Mesodermal cell (in vitro differentiated cells): ENCODE data around the gene PAX8.

ENCODE experiments used
- H3K27ac ChIP-seq: 2 replicates; pipeline ENCODE4 v1.7.0; 2013; ENCODE audit warnings: mild to moderate bottlenecking, low read depth, low read length, moderate library complexity; ENCODE audit not compliant: severe bottlenecking
- H3K36me3 ChIP-seq: 2 replicates; pipeline ENCODE4 v1.7.1; 2013; ENCODE audit warnings: mild to moderate bottlenecking, low read length, moderate library complexity; ENCODE audit not compliant: control insufficient read depth, insufficient read depth
- H3K4me1 ChIP-seq: one replicate; pipeline ENCODE4 v1.7.1; 2013; ENCODE audit warnings: mild to moderate bottlenecking, low read length; ENCODE audit not compliant: insufficient read depth, control insufficient read depth, poor library complexity, severe bottlenecking
- H3K4me3 ChIP-seq: 2 replicates; pipeline ENCODE4 v1.7.0; 2013; ENCODE audit warnings: low read length, control low read depth, mild to moderate bottlenecking; ENCODE audit not compliant: insufficient read depth, poor library complexity, severe bottlenecking; ENCODE audit errors: extremely low read depth
- H3K9me3 ChIP-seq: 2 replicates; pipeline ENCODE4 v1.7.1; 2013; ENCODE audit warnings: mild to moderate bottlenecking, low read length, moderate library complexity; ENCODE audit not compliant: control insufficient read depth
- WGBS, 2 experiments: methylation state at CpG; one replicate each; pipeline ENCODE4 v1.1.5; 2013; ENCODE audit warnings: missing lambda C conversion rate in 2 of 2; ENCODE audit not compliant: insufficient coverage in 2 of 2; 5-methylcytosine and 5-hydroxymethylcytosine counted together

Gene PAX8

DNA sequence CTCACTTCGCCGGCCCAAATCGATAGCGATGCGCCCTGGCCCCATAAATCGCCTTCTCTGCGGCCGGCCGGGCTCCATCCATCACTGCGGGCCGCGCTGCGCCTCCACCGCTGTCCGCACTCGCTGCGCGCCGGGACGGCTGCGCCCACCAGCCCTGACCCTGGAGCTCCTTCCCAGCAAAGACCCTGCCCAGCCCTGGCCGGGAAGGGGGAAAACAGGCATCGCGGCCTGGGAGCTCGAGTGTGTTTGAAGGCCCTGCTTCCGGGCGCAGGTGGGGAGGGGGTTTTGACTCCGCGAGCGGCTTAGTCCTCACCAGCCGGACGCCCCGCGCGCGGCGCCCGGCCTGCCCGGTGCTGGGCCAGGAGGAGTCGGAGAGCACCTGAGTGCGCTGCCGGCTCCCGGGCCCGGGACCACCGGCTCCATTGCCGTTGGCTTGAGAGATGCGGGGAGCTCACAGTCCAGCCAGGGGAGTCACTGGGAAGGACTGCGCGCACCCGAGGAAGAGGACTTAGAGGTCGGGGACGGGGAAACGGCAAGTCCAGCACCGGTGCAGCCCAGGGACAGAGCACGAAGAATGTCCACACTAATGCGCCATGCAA is 1.1 kb downstream of the PAX8 start:
- Histone ChIP-seq H3K4me3 (peak overlapping the region; percentile 11), H3K9me3 (no peaks in the 10 kb centered on the region), H3K36me3 (no peaks in the 10 kb centered on the region), H3K27ac (no peak overlapping the region), H3K4me1 (peaks cover 8% of the 10 kb centered on the region)
- 1% methylated on average over 38 to 39 of the region's 56 CpGs for WGBS, 2 experiments

DNA sequence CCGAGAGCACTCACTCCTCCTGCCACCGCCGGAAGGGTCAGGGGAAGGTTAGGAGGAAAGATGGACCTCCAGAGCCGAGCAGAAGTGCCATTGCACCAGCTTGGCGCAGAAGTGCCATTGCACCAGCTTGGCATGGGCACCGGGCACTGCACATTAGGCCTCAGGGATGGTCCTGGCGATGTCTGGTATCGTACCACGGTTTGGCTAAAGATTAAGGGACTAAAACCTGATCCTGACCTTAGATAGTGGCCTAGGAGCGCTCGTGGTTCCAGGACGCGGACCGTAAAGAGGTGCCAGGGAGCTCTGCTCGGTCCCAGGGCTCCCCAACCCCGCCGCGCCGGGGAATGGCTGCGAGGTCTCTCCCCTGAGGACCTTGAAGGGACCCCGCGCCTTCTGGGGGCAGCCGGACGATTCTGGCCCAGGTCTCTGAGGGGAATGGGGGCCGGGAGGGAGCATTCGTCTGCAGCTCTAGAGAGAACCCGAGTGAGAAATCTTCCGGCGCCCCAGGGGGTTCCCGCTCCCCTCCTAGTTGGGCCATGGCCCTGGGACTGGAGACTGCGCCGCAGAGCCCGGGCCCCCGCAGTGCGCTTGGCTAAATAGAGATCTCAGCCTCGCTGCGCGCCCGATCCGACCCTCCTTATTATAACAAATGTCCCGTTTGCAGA is 1.8 kb downstream of the PAX8 start:
- peak overlapping the region; percentile 11 for H3K4me3 ChIP-seq
- WGBS, 2 experiments, result 0 to 3% methylated on average over 26 to 37 of the region's 41 CpGs
- H3K36me3 ChIP-seq, result no peaks in the 10 kb centered on the region
- H3K9me3 ChIP-seq, result no peaks in the 10 kb centered on the region
- H3K27ac ChIP-seq, result no peak overlapping the region
- H3K4me1 ChIP-seq, result peaks cover 8% of the 10 kb centered on the region

DNA sequence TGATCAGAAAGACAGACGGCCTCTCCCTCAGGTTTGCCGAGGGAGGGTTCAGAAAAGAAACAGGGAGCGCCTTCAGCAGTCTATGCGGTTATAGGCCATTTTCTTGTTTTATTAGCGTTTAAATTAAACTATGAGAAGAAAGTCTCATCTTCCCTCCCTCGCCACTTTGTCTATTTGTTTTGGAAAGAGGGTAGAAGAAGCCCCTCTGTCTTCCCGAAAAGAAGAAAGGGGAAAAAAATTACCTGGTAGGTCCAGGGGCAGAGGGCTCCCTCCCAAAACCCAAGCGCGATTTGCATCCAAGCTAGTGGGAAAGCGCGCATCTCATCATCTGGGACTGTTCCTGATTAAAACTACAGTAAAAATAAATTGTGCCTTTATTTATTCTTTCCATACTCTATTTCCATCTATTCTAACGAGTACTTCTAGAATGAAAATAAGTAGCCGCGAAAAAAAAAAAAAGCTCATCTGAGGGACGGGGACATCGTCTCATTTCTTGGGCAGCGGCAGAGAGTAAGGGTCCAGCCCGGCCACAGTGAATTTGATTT is 2.4 kb downstream of the PAX8 start:
- Histone ChIP-seq H3K27ac (no peak overlapping the region), H3K36me3 (no peaks in the 10 kb centered on the region), H3K9me3 (no peaks in the 10 kb centered on the region), H3K4me1 (peaks cover 8% of the 10 kb centered on the region), H3K4me3 (no peak overlapping the region)
- WGBS, 2 experiments, result 0 to 2% methylated on average over 7 to 9 of the region's 18 CpGs

DNA sequence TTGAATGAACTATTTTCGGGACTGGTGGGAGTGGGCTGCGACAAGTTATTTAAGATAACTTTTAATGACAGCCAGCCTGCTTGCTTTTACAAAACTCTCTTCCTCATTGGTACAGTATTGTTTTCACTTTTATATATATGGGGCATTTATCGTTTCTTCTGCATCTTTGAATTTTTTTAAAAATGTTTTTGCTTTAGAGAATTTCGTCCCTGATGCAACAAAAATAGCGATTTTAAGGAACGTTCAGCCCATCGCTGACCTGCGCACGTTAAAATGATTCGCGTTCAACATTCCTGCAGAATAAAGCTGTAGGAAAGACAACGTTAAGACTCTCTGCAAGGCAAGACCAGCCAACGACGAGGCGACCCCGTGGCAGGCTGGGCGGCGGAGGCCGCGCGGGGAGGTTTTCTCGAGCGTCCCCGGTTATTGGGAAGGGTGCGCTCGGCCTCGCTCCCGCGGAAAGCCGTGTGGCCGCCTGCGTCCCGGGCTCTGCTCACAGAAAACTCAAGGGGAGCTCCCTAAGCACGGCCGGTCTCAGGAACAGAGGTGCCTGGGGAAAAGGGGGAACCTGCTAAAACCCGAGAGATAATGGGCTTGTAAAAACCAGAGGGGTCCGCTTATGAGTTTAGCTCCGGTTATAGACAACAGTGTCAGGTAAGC is 3.0 kb downstream of the PAX8 start:
- Histone ChIP-seq H3K4me1 (peaks cover 8% of the 10 kb centered on the region), H3K4me3 (no peak overlapping the region), H3K27ac (no peak overlapping the region), H3K9me3 (no peaks in the 10 kb centered on the region), H3K36me3 (no peaks in the 10 kb centered on the region)
- WGBS, 2 experiments, result 3% methylated on average over 35 of the region's 38 CpGs

DNA sequence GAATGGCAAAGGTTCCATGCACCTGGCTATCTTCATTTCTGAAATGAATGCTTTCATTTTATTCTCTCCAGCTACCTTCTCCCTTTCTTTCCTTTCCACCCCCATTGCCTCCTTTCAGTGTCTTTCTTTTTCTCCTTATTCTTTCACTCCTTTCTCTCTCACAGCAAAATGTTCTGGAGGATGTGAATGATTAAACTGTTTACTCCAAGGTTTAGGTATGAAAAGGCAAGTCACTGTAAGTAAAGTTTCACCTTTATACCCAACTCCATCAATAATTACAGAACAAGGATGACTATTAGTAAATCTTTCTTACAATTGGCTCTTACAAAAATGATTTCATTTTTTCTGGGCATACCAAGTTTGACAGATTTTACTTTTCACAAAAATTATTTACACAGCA is 4.3 kb downstream of the PAX8 start:
- no peak overlapping the region for H3K27ac ChIP-seq
- no peaks in the 10 kb centered on the region for H3K36me3 ChIP-seq
- peaks cover 8% of the 10 kb centered on the region for H3K4me1 ChIP-seq
- H3K4me3 ChIP-seq, result no peak overlapping the region
- H3K9me3 ChIP-seq, result no peaks in the 10 kb centered on the region

DNA sequence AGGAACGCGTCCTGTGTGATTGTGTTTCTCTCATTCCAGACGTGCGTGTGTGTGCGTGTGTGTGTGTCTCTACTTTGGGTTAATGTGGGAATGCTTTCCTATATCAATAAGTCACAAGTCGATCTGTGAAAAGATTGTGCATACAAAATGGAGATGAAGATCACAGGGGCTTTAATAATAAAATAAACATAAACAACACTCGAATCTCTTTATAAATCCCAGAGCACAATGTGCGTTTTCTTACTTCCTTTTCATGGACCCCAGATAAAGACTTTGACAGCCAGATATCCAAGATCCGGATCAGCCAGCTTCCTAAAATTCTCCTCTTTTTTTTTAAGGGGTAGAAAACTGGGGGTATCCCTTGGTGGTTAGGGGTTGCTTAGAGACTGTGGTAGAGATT is 4.7 kb downstream of the PAX8 start:
- Histone ChIP-seq H3K27ac (no peak overlapping the region), H3K4me3 (no peak overlapping the region), H3K4me1 (peaks cover 8% of the 10 kb centered on the region), H3K36me3 (no peaks in the 10 kb centered on the region), H3K9me3 (no peaks in the 10 kb centered on the region)
- WGBS, 2 experiments, result 64 to 75% methylated on average over 5 to 6 of the region's 9 CpGs

DNA sequence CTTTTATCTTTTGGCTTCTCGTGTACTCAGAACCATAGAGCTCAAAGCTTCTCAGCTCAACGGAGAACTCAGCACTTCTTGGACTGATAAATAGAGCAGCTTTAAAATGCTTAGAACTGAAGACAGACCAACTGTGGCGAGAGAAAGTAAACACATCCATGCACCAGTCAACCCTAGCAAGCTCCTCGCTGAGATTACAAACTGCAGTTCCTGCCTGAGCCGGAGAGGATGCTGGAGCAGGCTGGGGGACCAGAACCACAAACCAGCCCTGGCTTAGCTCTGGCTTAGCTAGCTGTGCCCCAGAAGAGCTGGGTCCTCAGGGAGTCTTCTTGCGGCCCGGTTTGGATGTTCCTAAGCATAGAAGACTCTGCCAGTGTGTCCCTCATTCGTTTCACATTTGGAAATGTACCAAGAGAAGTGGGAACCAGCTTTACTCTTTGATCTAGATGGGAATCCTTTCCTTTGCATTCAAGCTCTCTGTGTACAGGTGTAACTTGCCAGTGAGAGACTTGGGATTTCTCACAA is 5.6 kb downstream of the PAX8 start:
- WGBS, 2 experiments, result 4 to 12% methylated on average over 6 to 8 of the region's 8 CpGs
- Histone ChIP-seq H3K36me3 (no peaks in the 10 kb centered on the region), H3K4me3 (no peak overlapping the region), H3K4me1 (peaks cover 8% of the 10 kb centered on the region), H3K9me3 (no peaks in the 10 kb centered on the region), H3K27ac (no peak overlapping the region)

DNA sequence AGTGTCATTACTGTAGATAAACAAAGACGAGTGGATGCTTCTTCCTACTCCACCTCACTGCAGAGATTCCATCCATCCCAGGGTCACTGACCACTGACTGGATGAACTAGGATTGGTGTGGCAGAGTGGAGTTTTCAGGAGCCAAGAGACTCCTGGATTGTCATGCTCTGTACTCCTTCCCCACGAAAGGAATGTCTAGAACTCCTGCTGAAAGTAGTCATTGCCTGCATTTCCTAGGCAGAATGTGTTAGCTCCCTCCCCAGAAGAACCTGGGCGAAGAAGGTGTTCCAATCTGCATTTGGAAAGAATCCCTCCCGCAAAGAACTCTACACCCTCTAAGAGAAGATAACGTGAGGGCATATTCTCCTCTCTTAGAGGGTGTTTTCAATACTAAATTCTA is 6.2 kb downstream of the PAX8 start:
- Histone ChIP-seq H3K9me3 (no peaks in the 10 kb centered on the region), H3K27ac (no peak overlapping the region), H3K4me3 (no peak overlapping the region), H3K4me1 (peaks cover 7% of the 10 kb centered on the region), H3K36me3 (no peaks in the 10 kb centered on the region)
- WGBS, 2 experiments, result 0% methylated on average over 1 of the region's 5 CpGs; no CpG with 5 or more reads in 1 of the 2 experiments

DNA sequence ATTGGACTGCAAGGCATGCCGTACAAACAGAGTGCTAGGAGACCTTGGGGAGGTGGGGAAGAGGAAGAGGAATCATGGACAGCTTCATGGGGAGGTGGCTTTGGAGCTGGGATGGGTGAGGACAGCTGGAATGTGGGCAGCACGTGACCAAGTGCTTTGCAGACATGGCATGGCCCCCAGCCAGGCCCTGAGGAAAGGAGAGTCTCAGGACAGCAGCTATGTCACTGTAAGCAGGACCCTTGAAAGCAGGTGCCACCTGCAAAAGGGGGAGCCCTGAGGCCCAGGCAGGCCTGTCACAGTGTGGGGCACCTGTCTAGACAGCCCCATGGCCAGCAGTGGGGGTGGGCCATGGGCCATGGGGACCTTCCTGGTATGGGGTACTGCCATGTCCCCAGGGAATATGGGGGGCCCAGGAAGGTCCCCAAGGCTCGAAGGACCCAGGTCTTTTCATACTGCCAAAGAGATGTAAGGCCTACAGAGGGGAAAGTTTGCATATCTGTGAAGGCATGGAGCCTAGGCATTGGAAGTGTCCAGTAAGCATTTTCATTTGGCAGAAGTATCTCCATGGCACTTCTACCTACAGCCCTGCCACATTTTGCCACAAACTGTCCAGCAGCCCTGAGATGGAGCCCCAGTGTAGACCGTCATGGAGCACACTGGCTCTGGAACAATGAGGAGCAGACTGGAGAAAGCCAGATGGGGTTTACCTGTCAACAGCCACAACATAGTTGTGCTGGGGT is 9.9 kb downstream of the PAX8 start:
- no peaks in the 10 kb centered on the region for H3K9me3 ChIP-seq
- WGBS, 2 experiments, result 78 to 82% methylated on average over 4 of the region's 4 CpGs

DNA sequence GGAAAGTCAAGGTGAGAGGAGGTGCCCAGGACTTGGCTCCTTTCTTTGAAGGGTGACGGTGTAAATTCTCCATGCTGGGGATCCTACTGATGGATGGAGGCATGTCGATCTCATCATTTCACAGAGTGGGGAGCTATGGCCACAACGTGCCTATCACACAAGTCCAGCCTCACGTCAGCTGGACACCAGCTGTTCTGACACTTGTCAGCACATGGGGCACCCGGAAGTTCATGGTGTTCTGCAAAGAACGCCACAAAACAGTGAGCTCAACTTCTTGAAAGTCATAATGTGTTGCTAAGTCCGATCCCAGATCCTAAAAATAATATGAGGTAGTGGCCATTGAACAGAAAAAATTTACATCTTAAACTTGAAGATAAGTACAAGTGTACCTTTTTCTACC is 12.3 kb downstream of the PAX8 start:
- H3K9me3 ChIP-seq, result no peaks in the 10 kb centered on the region
- no peak overlapping the region for H3K27ac ChIP-seq
- no peaks in the 10 kb centered on the region for H3K4me1 ChIP-seq
- no peaks in the 10 kb centered on the region for H3K36me3 ChIP-seq
- H3K4me3 ChIP-seq, result no peak overlapping the region
- WGBS, 2 experiments, result 84 to 88% methylated on average over 6 of the region's 7 CpGs

More for the DNA sequence above, 9.9 kb downstream of the PAX8 start:
- H3K4me3 ChIP-seq, result no peak overlapping the region
- no peaks in the 10 kb centered on the region for H3K4me1 ChIP-seq
- no peak overlapping the region for H3K27ac ChIP-seq
- H3K36me3 ChIP-seq, result no peaks in the 10 kb centered on the region
